Mesenchymal stem cell (in vitro differentiated cells and primary cell): ENCODE data around the gene ATP6V0A1.

Experiments
- DNase-seq: peaks from one replicate; pipeline ENCODE4 v3.0.0-alpha.2; 2013
- H2AFZ ChIP-seq: one replicate; pipeline ENCODE4 v1.6.1; 2013; ENCODE audit warnings: low read depth, mild to moderate bottlenecking, control low read depth, inconsistent platforms, low read length, moderate library complexity
- H2AK5ac ChIP-seq: 2 replicates; pipeline ENCODE4 v1.6.1; 2013; ENCODE audit warnings: low read length, moderate library complexity, mild to moderate bottlenecking, inconsistent platforms; ENCODE audit not compliant: severe bottlenecking
- H2BK120ac ChIP-seq: one replicate; pipeline ENCODE4 v1.6.1; 2013; ENCODE audit warnings: low read depth, mild to moderate bottlenecking, inconsistent platforms, low read length, moderate library complexity
- H2BK12ac ChIP-seq, 2 experiments: one replicate each; pipeline ENCODE4 v1.6.1; 2013; ENCODE audit warnings: inconsistent platforms in 2 of 2, low read length in 2 of 2, mild to moderate bottlenecking in 2 of 2, moderate library complexity in 2 of 2, control low read depth in 1 of 2
- H2BK15ac ChIP-seq: one replicate; pipeline ENCODE4 v1.6.1; 2013; ENCODE audit warnings: mild to moderate bottlenecking, low read depth, inconsistent platforms; ENCODE audit not compliant: poor library complexity, severe bottlenecking
- H2BK5ac ChIP-seq: 2 replicates; pipeline ENCODE4 v1.6.1; 2013; ENCODE audit warnings: low read depth, mild to moderate bottlenecking, low read length, control low read depth, inconsistent platforms; ENCODE audit not compliant: poor library complexity, severe bottlenecking
- H3K14ac ChIP-seq, 2 experiments: one replicate each; pipeline ENCODE4 v1.6.1; 2013; ENCODE audit warnings: inconsistent platforms in 2 of 2, low read length in 2 of 2, control low read depth in 1 of 2, mild to moderate bottlenecking in 1 of 2, moderate library complexity in 1 of 2
- H3K18ac ChIP-seq, 2 experiments: one replicate each; pipeline ENCODE4 v1.6.1; 2013; ENCODE audit warnings: inconsistent platforms in 2 of 2, low read length in 2 of 2, control low read depth in 1 of 2, low read depth in 1 of 2, mild to moderate bottlenecking in 1 of 2
- H3K23ac ChIP-seq, 2 experiments: one replicate each; pipeline ENCODE4 v1.6.1; 2013; ENCODE audit warnings: inconsistent platforms in 2 of 2, low read length in 2 of 2, mild to moderate bottlenecking in 2 of 2, moderate library complexity in 2 of 2, control low read depth in 1 of 2
- H3K27ac ChIP-seq: 2 replicates; pipeline ENCODE4 v1.5.1; 2013; ENCODE audit warnings: mild to moderate bottlenecking, moderate library complexity, low read length, control low read depth, inconsistent platforms; ENCODE audit not compliant: poor library complexity, severe bottlenecking
- H3K27me3 ChIP-seq, 2 experiments: 2 replicates each; pipeline versions ENCODE4 v1.6.1 to v1.7.0; 2013; ENCODE audit warnings: low read length in 2 of 2, mild to moderate bottlenecking in 2 of 2, moderate library complexity in 2 of 2, control low read depth in 1 of 2, inconsistent platforms in 1 of 2; ENCODE audit not compliant: control insufficient read depth in 1 of 2, insufficient read depth in 1 of 2
- H3K36me3 ChIP-seq, 2 experiments: 2 replicates each; pipeline versions ENCODE4 v1.6.1 to v1.7.0; 2013; ENCODE audit warnings: low read length in 2 of 2, control low read depth in 1 of 2, inconsistent platforms in 1 of 2, low read depth in 1 of 2, mild to moderate bottlenecking in 1 of 2; ENCODE audit not compliant: insufficient read depth in 2 of 2, control insufficient read depth in 1 of 2
- H3K4ac ChIP-seq, 2 experiments: one replicate each; pipeline ENCODE4 v1.6.1; 2013; ENCODE audit warnings: inconsistent platforms in 2 of 2, low read length in 2 of 2, mild to moderate bottlenecking in 2 of 2, moderate library complexity in 2 of 2, control low read depth in 1 of 2, low read depth in 1 of 2
- H3K4me1 ChIP-seq: 2 replicates; pipeline ENCODE4 v1.6.1; 2013; ENCODE audit warnings: low read depth, low read length, control low read depth; ENCODE audit not compliant: control insufficient read depth, insufficient read depth
- H3K4me2 ChIP-seq: 2 replicates; pipeline ENCODE4 v1.6.1; 2013; ENCODE audit warnings: low read length, mild to moderate bottlenecking, inconsistent platforms; ENCODE audit not compliant: poor library complexity, severe bottlenecking
- H3K4me3 ChIP-seq, 2 experiments: 2 replicates each; pipeline versions ENCODE4 v1.5.1 to v1.7.0; 2013; ENCODE audit warnings: low read length in 2 of 2, mild to moderate bottlenecking in 2 of 2, control low read depth in 1 of 2, low read depth in 1 of 2; ENCODE audit not compliant: insufficient read depth in 1 of 2
- H3K79me1 ChIP-seq: replicated peaks from 2 replicates; pipeline ENCODE4 v1.6.1; 2013; ENCODE audit warnings: mild to moderate bottlenecking, control low read depth, low read length, inconsistent platforms; ENCODE audit not compliant: poor library complexity, severe bottlenecking
- H3K9ac ChIP-seq: 2 replicates; pipeline ENCODE4 v1.7.0; 2013; ENCODE audit warnings: mild to moderate bottlenecking, low read length, moderate library complexity
- H3K9me3 ChIP-seq: 2 replicates; pipeline ENCODE4 v1.7.0; 2013; ENCODE audit warnings: mild to moderate bottlenecking, low read length; ENCODE audit not compliant: control insufficient read depth
- H4K8ac ChIP-seq: one replicate; pipeline ENCODE4 v1.6.1; 2013; ENCODE audit warnings: inconsistent platforms, mild to moderate bottlenecking, low read length, moderate library complexity
- H4K91ac ChIP-seq: one replicate; pipeline ENCODE4 v1.6.1; 2013; ENCODE audit warnings: mild to moderate bottlenecking, low read length, inconsistent platforms
- WGBS: methylation state at CpG from one replicate; pipeline ENCODE4 v1.1.7; 2013; ENCODE audit warnings: mixed read lengths; 5-methylcytosine and 5-hydroxymethylcytosine counted together

The ATP6V0A1 gene

GRCh38 chr17:42512733-42513251 is 54.1 kb downstream of the ATP6V0A1 start:
- Histone ChIP-seq H3K36me3 (peaks cover 54 to 63% of the 10 kb centered on the region in 2 experiments), H3K4me3 (peak overlapping the region in 1 of 2 experiments; percentile 29), H3K23ac (no peak overlapping the region), H4K91ac (peak overlapping the region; percentile 86), H2BK12ac (peak overlapping the region in 1 of 2 experiments; percentile 30), H4K8ac (peak overlapping the region; percentile 53), H2AK5ac (no peak overlapping the region), H3K27me3 (no peaks in the 10 kb centered on the region), H3K14ac (no peak overlapping the region), H3K9ac (peak overlapping the region; percentile 53), H3K18ac (peak overlapping the region; percentile 37 to 70), H3K4me1 (peaks cover 2% of the 10 kb centered on the region), H3K79me1 (no peaks in the 10 kb centered on the region), H2BK120ac (no peak overlapping the region), H3K9me3 (no peaks in the 10 kb centered on the region), H3K4me2 (no peak overlapping the region), H2BK5ac (no peak overlapping the region), H2BK15ac (no peak overlapping the region), H2AFZ (no peak overlapping the region), H3K4ac (no peak overlapping the region), H3K27ac (no peak overlapping the region)
- DNase-seq = no peak
- WGBS = 92% methylated on average over 6 of the region's 6 CpGs

GRCh38 chr17:42513686-42514085 is 55.0 kb downstream of the ATP6V0A1 start:
- peak overlapping the region; percentile 55 for H4K91ac ChIP-seq
- H3K36me3 ChIP-seq = peaks cover 45 to 58% of the 10 kb centered on the region in 2 experiments
- H2BK15ac ChIP-seq = no peak overlapping the region
- 99% methylated on average over 11 of the region's 11 CpGs for WGBS
- H2BK5ac ChIP-seq = no peak overlapping the region
- no peak overlapping the region for H2BK120ac ChIP-seq
- H3K9me3 ChIP-seq = no peaks in the 10 kb centered on the region
- no peaks in the 10 kb centered on the region for H3K79me1 ChIP-seq
- no peak overlapping the region for H3K14ac ChIP-seq
- H3K18ac ChIP-seq = peak overlapping the region in 1 of 2 experiments; percentile 40
- peak overlapping the region; percentile 53 for H3K9ac ChIP-seq
- no peak overlapping the region for H2AFZ ChIP-seq
- no peaks in the 10 kb centered on the region for H3K27me3 ChIP-seq
- H4K8ac ChIP-seq = peak overlapping the region; percentile 22
- no peak overlapping the region for H3K4me2 ChIP-seq
- no peak overlapping the region for H3K4me3 ChIP-seq
- H3K4me1 ChIP-seq = peaks cover 8% of the 10 kb centered on the region
- no peak overlapping the region for H3K27ac ChIP-seq
- no peak overlapping the region for H3K23ac ChIP-seq
- H2BK12ac ChIP-seq = peak overlapping the region; percentile 14 to 81
- no peak overlapping the region for H3K4ac ChIP-seq
- no peak for DNase-seq
- H2AK5ac ChIP-seq = no peak overlapping the region

GRCh38 chr17:42514279-42514678 is 55.6 kb downstream of the ATP6V0A1 start:
- Histone ChIP-seq H4K8ac (peak overlapping the region; percentile 10), H3K4me3 (no peak overlapping the region), H2BK15ac (no peak overlapping the region), H3K14ac (no peak overlapping the region), H3K36me3 (peaks cover 39 to 52% of the 10 kb centered on the region in 2 experiments), H2BK5ac (no peak overlapping the region), H3K79me1 (no peaks in the 10 kb centered on the region), H2AFZ (no peak overlapping the region), H3K18ac (peak overlapping the region; percentile 5 to 16), H3K27me3 (no peaks in the 10 kb centered on the region), H3K9me3 (no peaks in the 10 kb centered on the region), H2BK120ac (no peak overlapping the region), H3K4ac (peak overlapping the region in 1 of 2 experiments; percentile 13), H3K23ac (no peak overlapping the region), H3K4me1 (peaks cover 14% of the 10 kb centered on the region), H2AK5ac (no peak overlapping the region), H3K9ac (peak overlapping the region; percentile 48), H3K4me2 (no peak overlapping the region), H4K91ac (peak overlapping the region; percentile 43), H3K27ac (no peak overlapping the region), H2BK12ac (peak overlapping the region; percentile 4 to 40)
- WGBS = 99% methylated on average over 11 of the region's 11 CpGs
- DNase-seq = no peak

- H3K36me3 ChIP-seq = peaks cover 33 to 48% of the 10 kb centered on the region in 2 experiments
- peak overlapping the region; percentile 4 to 74 for H3K18ac ChIP-seq
- H3K9me3 ChIP-seq = no peaks in the 10 kb centered on the region
- H3K4me2 ChIP-seq = no peak overlapping the region
- no peak overlapping the region for H2AFZ ChIP-seq
- H3K14ac ChIP-seq = no peak overlapping the region
- peak overlapping the region; percentile 48 for H3K9ac ChIP-seq
- no peak overlapping the region for H4K8ac ChIP-seq
- no peaks in the 10 kb centered on the region for H3K27me3 ChIP-seq
- H3K23ac ChIP-seq = no peak overlapping the region
- no peak for DNase-seq
- H3K27ac ChIP-seq = no peak overlapping the region
- peaks cover 20% of the 10 kb centered on the region for H3K4me1 ChIP-seq
- H2BK120ac ChIP-seq = no peak overlapping the region
- H3K79me1 ChIP-seq = no peaks in the 10 kb centered on the region
- 88% methylated on average over 8 of the region's 8 CpGs for WGBS
- H4K91ac ChIP-seq = no peak overlapping the region
- H2AK5ac ChIP-seq = no peak overlapping the region
- no peak overlapping the region for H2BK15ac ChIP-seq
- no peak overlapping the region for H3K4ac ChIP-seq
- no peak overlapping the region for H3K4me3 ChIP-seq
- no peak overlapping the region for H2BK5ac ChIP-seq
- no peak overlapping the region for H2BK12ac ChIP-seq
Measured at GRCh38 chr17:42514867-42515266, 56.2 kb downstream of the ATP6V0A1 start.
